Esophagus mucosa (tissue), 1 donor: ENCODE results near the gene TBC1D16. TPM values are rescaled to one million over a fixed set of nuclear protein-coding genes. Genes with fewer than 3 reads are reported as not detected.
A peak's percentile ranks its signal among the peaks of the same experiment; 100 is the strongest.

Experiments
- ATAC-seq: fragments of 200-7000 bp; cut with Tn5 transposase; one replicate; pipeline ENCODE4 v1.9.1; 2020
- total RNA-seq: library from RNA; stranded (reverse); gene quantifications from one replicate; pipeline ENCODE4 v1.2.4, GENCODE V29; 2023
- donor health status: DM: yes; HTN: yes; CAD: no.

The TBC1D16 gene
- total RNA-seq, 1 donor from 2014 or later, result 8.9 TPM

GRCh38 chr17:80024206-80024972 is 11.3 kb downstream of the TBC1D16 start:
- peak; percentile 50 for ATAC-seq

GRCh38 chr17:80023481-80024205 is 12.0 kb downstream of the TBC1D16 start:
- no peak for ATAC-seq

GRCh38 chr17:80021600-80021999 is 14.1 kb downstream of the TBC1D16 start:
- ATAC-seq, result no peak

GRCh38 chr17:80018917-80019651 is 16.6 kb downstream of the TBC1D16 start:
- no peak for ATAC-seq

GRCh38 chr17:80017226-80018010 is 18.3 kb downstream of the TBC1D16 start:
- no peak for ATAC-seq

GRCh38 chr17:80012765-80013741 is 22.6 kb downstream of the TBC1D16 start:
- ATAC-seq, result no peak

- ATAC-seq, result no peak
These were observed 23.6 kb downstream of the TBC1D16 start for GRCh38 chr17:80011989-80012555.

GRCh38 chr17:80010283-80010858 is 25.3 kb downstream of the TBC1D16 start:
- ATAC-seq, result no peak

GRCh38 chr17:80009391-80010282 is 26.0 kb downstream of the TBC1D16 start:
- no peak for ATAC-seq

- no peak for ATAC-seq
These were observed 26.8 kb downstream of the TBC1D16 start for GRCh38 chr17:80008848-80009247.

- peak; percentile 87 for ATAC-seq
These were observed 27.3 kb downstream of the TBC1D16 start for GRCh38 chr17:80008383-80008840.

GRCh38 chr17:80007939-80008338 is 27.7 kb downstream of the TBC1D16 start:
- ATAC-seq, result no peak

GRCh38 chr17:80006811-80007752 is 28.6 kb downstream of the TBC1D16 start:
- no peak for ATAC-seq

- ATAC-seq, result no peak
These were observed 29.3 kb downstream of the TBC1D16 start for GRCh38 chr17:80006339-80006720.

GRCh38 chr17:80005360-80006338 is 30.0 kb downstream of the TBC1D16 start:
- ATAC-seq, result peak; percentile 37

GRCh38 chr17:80003969-80004368 is 31.7 kb downstream of the TBC1D16 start:
- no peak for ATAC-seq
